Cardiac septum (tissue), 1 donor: ENCODE results near the gene DENND4A. TPM values are rescaled to one million over a fixed set of nuclear protein-coding genes. Genes with fewer than 3 reads are reported as not detected.
"Not testable (repeated sequence)": the region's sequence is repeated elsewhere in the genome, so short reads cannot be mapped to it uniquely, and the experiment has no call there.

ENCODE experiments used
- DNase-seq: peaks from one replicate; pipeline ENCODE4 v3.0.0-alpha.2; 2020; ENCODE audit warnings: low spot score
- intact Hi-C: fragments of 100-400 bp; cut with DNase I; formaldehyde crosslinking; loops from one replicate; pipeline ENCODE4 v1.14.0; 2022
- microRNA-seq: library from miRNA; unstranded; fragments of <30 nt; microRNA quantifications from one replicate; pipeline ENCODE4 v1.2.0, GENCODE V29; 2020
- total RNA-seq: library from RNA; stranded (reverse); fragmentation: NEBNext Ultra II Directional; extraction: Animal tissue kit (Norgen Biotek cat#: 25700); gene quantifications from one replicate; pipeline ENCODE4 v1.2.1, GENCODE V29; 2021
- donor health status: DM: no; HTN: no; CAD: no.

The DENND4A gene
- total RNA-seq, 1 donor from 2014 or later, result 19.1 TPM

GRCh38 chr15:65621638-65622037 is 170.5 kb downstream of the DENND4A start, which contains the start of gene SLC24A1:
Gene SLC24A1, plus strand, starts transcription at chr15:65621938. Its CDS starts 2,143 bp downstream, at chr15:65624081.
- DNase-seq, result no peak
- intact Hi-C loops, result no loop called here

- no peak for DNase-seq
- intact Hi-C loops, result no loop called here
Measured at GRCh38 chr15:65620833-65621232, 171.3 kb downstream of the DENND4A start.

- intact Hi-C loops, result no loop called here
- DNase-seq, result no peak
Measured at GRCh38 chr15:65619626-65620290, 172.3 kb downstream of the DENND4A start.

GRCh38 chr15:65618560-65619109 is 173.5 kb downstream of the DENND4A start:
- intact Hi-C loops, result no loop called here
- DNase-seq, result no peak

- intact Hi-C loops, DNase-seq: not testable (repeated sequence)
Measured at GRCh38 chr15:65615887-65616286, 176.2 kb downstream of the DENND4A start.

- DNase-seq, result no peak
- intact Hi-C loops, result no loop called here
Measured at GRCh38 chr15:65612949-65613744, 178.9 kb downstream of the DENND4A start.

GRCh38 chr15:65612616-65612946 is 179.5 kb downstream of the DENND4A start:
- DNase-seq, result no peak
- intact Hi-C loops, result no loop called here

GRCh38 chr15:65611888-65612615 is 180.0 kb downstream of the DENND4A start:
- intact Hi-C loops, result no loop called here
- DNase-seq, result no peak

- intact Hi-C loops, result no loop called here
- DNase-seq, result peak; percentile 98
Measured at GRCh38 chr15:65610871-65611718, 181.0 kb downstream of the DENND4A start, which contains the start of gene INTS14. Gene INTS14, minus strand, starts transcription at chr15:65611131. Its CDS starts 3,751 bp downstream, at chr15:65607380.

Small RNA genes lying within 50 kb of the gene (microRNA-seq; reads per million reads assigned to microRNA genes)
- gene MIR4511, result not detected

Other genes starting within 250 kb of the DENND4A start
- 14.9 TPM for gene INTS14, start 181.2 kb downstream of the DENND4A start, total RNA-seq
- gene SLC24A1, start 170.4 kb downstream of the DENND4A start, total RNA-seq, result 3.0 TPM
- gene RAB11A, start 77.2 kb upstream of the DENND4A start, total RNA-seq, result 147 TPM